HEK293T (cell line): ENCODE results near the gene PARP16.
"Not testable (repeated sequence)": the region's sequence is repeated elsewhere in the genome, so short reads cannot be mapped to it uniquely, and the experiment has no call there.

Source experiments
- CTCF ChIA-PET: fragments of 350-600 bp; formaldehyde crosslinking; extraction: SDS; loops from one replicate; lab custom pipeline; 2021; ENCODE audit warnings: antibody characterized with exemption, inconsistent platforms; lab: Yijun Ruan, JAX
- POLR2A ChIA-PET: fragments of 350-600 bp; formaldehyde crosslinking; extraction: SDS; loops from one replicate; lab custom pipeline; 2020; ENCODE audit warnings: antibody characterized with exemption, inconsistent platforms; lab: Yijun Ruan, JAX
- DNase-seq: peaks from one replicate; pipeline ENCODE4 v3.0.0; 2012; ENCODE audit warnings: mixed read lengths; ENCODE audit errors: extremely low spot score
- ARNT ChIP-seq: fragments of 450-650 bp; IDR thresholded peaks from 2 replicates; pipeline ENCODE4 v1.6.1; 2017; ENCODE audit warnings: mild to moderate bottlenecking
- BHLHE40 ChIP-seq: fragments of 450-650 bp; IDR thresholded peaks from 2 replicates; pipeline ENCODE4 v1.6.1; 2016; ENCODE audit warnings: mild to moderate bottlenecking, moderate library complexity, borderline replicate concordance
- CTBP1 ChIP-seq: fragments of 450-650 bp; IDR thresholded peaks from 2 replicates; pipeline ENCODE4 v1.6.1; 2016; ENCODE audit warnings: borderline replicate concordance
- ELF4 ChIP-seq: fragments of 450-650 bp; IDR thresholded peaks from 2 replicates; pipeline ENCODE4 v1.6.1; 2017; ENCODE audit warnings: antibody characterized with exemption
- FOXA1 ChIP-seq: fragments of 450-650 bp; IDR thresholded peaks from 2 replicates; pipeline ENCODE4 v1.6.1; 2016; ENCODE audit warnings: mild to moderate bottlenecking
- FOXK2 ChIP-seq: fragments of 450-650 bp; IDR thresholded peaks from 2 replicates; pipeline ENCODE4 v1.6.1; 2016; ENCODE audit warnings: mild to moderate bottlenecking
- FOXM1 ChIP-seq: fragments of 450-650 bp; IDR thresholded peaks from 2 replicates; pipeline ENCODE4 v1.6.1; 2017; ENCODE audit warnings: mild to moderate bottlenecking, borderline replicate concordance
- HDGF ChIP-seq: fragments of 450-650 bp; IDR thresholded peaks from 2 replicates; pipeline ENCODE4 v1.6.1; 2017; ENCODE audit warnings: antibody characterized with exemption, borderline replicate concordance
- L3MBTL2 ChIP-seq: fragments of 450-650 bp; conservative IDR thresholded peaks from 2 replicates; pipeline ENCODE4 v1.6.1; 2016; ENCODE audit warnings: mild to moderate bottlenecking
- LEF1 ChIP-seq: fragments of 450-650 bp; IDR thresholded peaks from 2 replicates; pipeline ENCODE4 v1.6.1; 2017; ENCODE audit warnings: mild to moderate bottlenecking, borderline replicate concordance
- NFRKB ChIP-seq: fragments of 450-650 bp; IDR thresholded peaks from 2 replicates; pipeline ENCODE4 v1.6.1; 2016; ENCODE audit warnings: mild to moderate bottlenecking, moderate library complexity
- PKNOX1 ChIP-seq: fragments of 450-650 bp; IDR thresholded peaks from 2 replicates; pipeline ENCODE4 v1.6.1; 2016
- SP1 ChIP-seq: fragments of 450-650 bp; IDR thresholded peaks from 2 replicates; pipeline ENCODE4 v1.6.1; 2017
- SUZ12 ChIP-seq: fragments of 450-650 bp; IDR thresholded peaks from 2 replicates; pipeline ENCODE4 v1.6.1; 2016; ENCODE audit warnings: mild to moderate bottlenecking
- TARDBP ChIP-seq: fragments of 450-650 bp; IDR thresholded peaks from 2 replicates; pipeline ENCODE4 v1.6.1; 2016
- ZNF384 ChIP-seq: fragments of 450-650 bp; IDR thresholded peaks from 2 replicates; pipeline ENCODE4 v1.6.1; 2016

The PARP16 gene

GRCh38 chr15:65231306-65231705 is 55.4 kb downstream of the PARP16 start:
- no peak for DNase-seq
- TF ChIP-seq FOXA1 (no peak), BHLHE40 (no peak), CTBP1 (no peak), SP1 (no peak), SUZ12 (no peak), PKNOX1 (no peak), ELF4 (no peak), HDGF (no peak), FOXM1 (no peak), ZNF384 (no peak), L3MBTL2 (no peak), TARDBP (no peak)
- ChIA-PET POLR2A (no interaction called here), CTCF (no interaction called here)

- DNase-seq, POLR2A ChIA-PET, CTCF ChIA-PET: not testable (repeated sequence)
Observed at GRCh38 chr15:65226901-65227300, 59.8 kb downstream of the PARP16 start.

GRCh38 chr15:65226221-65226620 is 60.5 kb downstream of the PARP16 start:
- no peak for TF ChIP-seq PKNOX1
- TF ChIP-seq L3MBTL2, result no peak
- no peak for TF ChIP-seq FOXK2
- TF ChIP-seq FOXA1, result no peak
- TF ChIP-seq BHLHE40, result no peak
- no peak for TF ChIP-seq NFRKB
- CTCF ChIA-PET, result no interaction called here
- DNase-seq, result no peak
- POLR2A ChIA-PET, result no interaction called here

- CTCF ChIA-PET, result no interaction called here
- POLR2A ChIA-PET, result no interaction called here
- DNase-seq, result no peak
- no peak for TF ChIP-seq LEF1
- TF ChIP-seq ZNF384, result no peak
- TF ChIP-seq L3MBTL2, result no peak
- TF ChIP-seq TARDBP, result no peak
- TF ChIP-seq CTBP1, result no peak
- no peak for TF ChIP-seq BHLHE40
Observed at GRCh38 chr15:65223996-65224395, 62.7 kb downstream of the PARP16 start.

GRCh38 chr15:65222891-65223290 is 63.8 kb downstream of the PARP16 start:
- ChIA-PET POLR2A (no interaction called here), CTCF (interaction anchor here (0.9 kb wide), 1 partner anchor 75 kb away, joined by 3 read pairs; no protein-coding TSS in a partner anchor)
- TF ChIP-seq SP1 (no peak), FOXK2 (no peak), HDGF (no peak), LEF1 (no peak), L3MBTL2 (no peak), ARNT (no peak), NFRKB (no peak), ZNF384 (no peak), ELF4 (no peak), BHLHE40 (no peak), SUZ12 (no peak), TARDBP (no peak), PKNOX1 (no peak), FOXM1 (no peak)
- no peak for DNase-seq

- ChIA-PET POLR2A (no interaction called here), CTCF (no interaction called here)
- DNase-seq, result no peak
- TF ChIP-seq ZNF384, result no peak
- TF ChIP-seq LEF1, result no peak
- TF ChIP-seq ARNT, result no peak
- TF ChIP-seq FOXK2, result no peak
Observed at GRCh38 chr15:65221697-65222096, 65.0 kb downstream of the PARP16 start.

GRCh38 chr15:65219137-65219536 is 67.5 kb downstream of the PARP16 start:
- DNase-seq, result no peak
- ChIA-PET POLR2A (no interaction called here), CTCF (no interaction called here)
- TF ChIP-seq SP1, result no peak
- no peak for TF ChIP-seq FOXM1
- no peak for TF ChIP-seq HDGF
- no peak for TF ChIP-seq LEF1
- no peak for TF ChIP-seq PKNOX1
- no peak for TF ChIP-seq TARDBP
- no peak for TF ChIP-seq ARNT
- TF ChIP-seq BHLHE40, result no peak
- TF ChIP-seq L3MBTL2, result no peak
- no peak for TF ChIP-seq ELF4
- no peak for TF ChIP-seq FOXK2
- TF ChIP-seq NFRKB, result no peak
